ENCODE results near the gene PRR18. TPM values are rescaled to one million over a fixed set of nuclear protein-coding genes. Genes with fewer than 3 reads are reported as not detected.

The PRR18 gene
- total RNA-seq, 1 donor from 2014 or later = 0.60 TPM

GRCh38 chr6:166306378-166307081 lies 1.7 kb downstream of the PRR18 start:
- peak overlapping the region; percentile 60 for H3K4me3 Mint-ChIP-seq (ENCODE audit: low read depth)
- no peaks in the 10 kb centered on the region for H3K9me3 Mint-ChIP-seq (ENCODE audit: low read depth)
- H3K36me3 Mint-ChIP-seq (ENCODE audit: insufficient read depth) = no peaks in the 10 kb centered on the region
- TF ChIP-seq CTCF (IDR thresholded peaks at IDR 0.05; ENCODE audit: unreplicated experiment) = no peak
- H3K27me3 Mint-ChIP-seq = peaks cover 63% of the 10 kb centered on the region
- DNase-seq (ENCODE audit: low spot score, unreplicated experiment) = no peak
- peaks cover 1% of the 10 kb centered on the region for H3K4me1 Mint-ChIP-seq (ENCODE audit: low read depth)
- no peak overlapping the region for H3K27ac Mint-ChIP-seq

DNA sequence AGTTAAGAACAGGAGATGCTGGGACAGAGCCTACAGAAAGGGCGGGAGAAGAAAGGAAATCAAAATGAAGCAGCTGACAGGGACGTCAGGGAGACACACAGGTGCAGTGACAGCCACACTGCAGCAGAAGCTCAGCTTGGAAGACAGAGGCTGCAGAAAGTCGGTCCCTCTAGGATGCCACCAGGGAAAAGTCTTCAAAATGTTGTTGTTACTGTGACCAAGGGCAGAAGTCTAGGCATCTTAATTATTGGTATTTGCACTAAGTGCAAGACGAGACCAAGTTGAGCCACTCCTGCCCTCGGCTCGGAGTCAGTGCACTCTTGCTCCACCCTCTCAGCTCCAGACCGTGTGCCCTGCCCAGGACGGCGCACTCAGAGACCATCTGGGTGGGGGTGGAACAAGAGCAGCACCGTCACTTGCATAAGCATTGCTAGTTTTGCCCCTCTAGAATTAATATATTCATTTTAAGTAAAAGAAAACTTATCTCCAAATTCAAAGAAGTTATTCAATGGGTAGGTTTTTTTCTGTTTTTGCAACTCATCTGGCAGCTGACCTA lies 2.6 kb downstream of the PRR18 start:
- no peaks in the 10 kb centered on the region for H3K9me3 Mint-ChIP-seq (ENCODE audit: low read depth)
- H3K4me3 Mint-ChIP-seq (ENCODE audit: low read depth) = no peak overlapping the region

DNA sequence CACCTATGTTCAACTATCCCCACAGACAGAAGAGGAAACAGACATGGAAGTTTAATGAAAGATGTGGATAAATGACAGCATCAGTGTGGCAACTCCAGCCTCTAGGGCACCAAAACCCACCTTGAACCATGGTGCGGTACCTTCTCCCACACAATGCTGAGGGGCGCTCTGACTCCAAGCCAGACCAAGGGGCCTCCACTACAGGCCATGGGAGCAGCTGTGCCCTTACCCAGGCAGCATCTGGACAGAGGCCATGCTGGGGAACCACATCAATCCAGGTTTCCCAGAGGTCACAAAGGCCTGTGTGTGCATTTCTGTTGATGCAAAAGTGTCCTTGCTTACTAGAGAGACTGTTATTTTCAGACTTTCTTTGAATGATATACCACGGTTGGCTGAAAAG lies 4.1 kb downstream of the PRR18 start:
- peaks cover 47% of the 10 kb centered on the region for H3K27me3 Mint-ChIP-seq
- H3K4me3 Mint-ChIP-seq (ENCODE audit: low read depth) = no peak overlapping the region
- peaks cover 1% of the 10 kb centered on the region for H3K4me1 Mint-ChIP-seq (ENCODE audit: low read depth)

More for the DNA sequence above, 2.6 kb downstream of the PRR18 start:
- DNase-seq (ENCODE audit: low spot score, unreplicated experiment) = no peak
- Mint-ChIP-seq H3K4me1 (ENCODE audit: low read depth) (peaks cover 1% of the 10 kb centered on the region), H3K36me3 (ENCODE audit: insufficient read depth) (no peaks in the 10 kb centered on the region), H3K27ac (no peak overlapping the region), H3K27me3 (peaks cover 59% of the 10 kb centered on the region)
- TF ChIP-seq CTCF (IDR thresholded peaks at IDR 0.05; ENCODE audit: unreplicated experiment) = no peak

DNA sequence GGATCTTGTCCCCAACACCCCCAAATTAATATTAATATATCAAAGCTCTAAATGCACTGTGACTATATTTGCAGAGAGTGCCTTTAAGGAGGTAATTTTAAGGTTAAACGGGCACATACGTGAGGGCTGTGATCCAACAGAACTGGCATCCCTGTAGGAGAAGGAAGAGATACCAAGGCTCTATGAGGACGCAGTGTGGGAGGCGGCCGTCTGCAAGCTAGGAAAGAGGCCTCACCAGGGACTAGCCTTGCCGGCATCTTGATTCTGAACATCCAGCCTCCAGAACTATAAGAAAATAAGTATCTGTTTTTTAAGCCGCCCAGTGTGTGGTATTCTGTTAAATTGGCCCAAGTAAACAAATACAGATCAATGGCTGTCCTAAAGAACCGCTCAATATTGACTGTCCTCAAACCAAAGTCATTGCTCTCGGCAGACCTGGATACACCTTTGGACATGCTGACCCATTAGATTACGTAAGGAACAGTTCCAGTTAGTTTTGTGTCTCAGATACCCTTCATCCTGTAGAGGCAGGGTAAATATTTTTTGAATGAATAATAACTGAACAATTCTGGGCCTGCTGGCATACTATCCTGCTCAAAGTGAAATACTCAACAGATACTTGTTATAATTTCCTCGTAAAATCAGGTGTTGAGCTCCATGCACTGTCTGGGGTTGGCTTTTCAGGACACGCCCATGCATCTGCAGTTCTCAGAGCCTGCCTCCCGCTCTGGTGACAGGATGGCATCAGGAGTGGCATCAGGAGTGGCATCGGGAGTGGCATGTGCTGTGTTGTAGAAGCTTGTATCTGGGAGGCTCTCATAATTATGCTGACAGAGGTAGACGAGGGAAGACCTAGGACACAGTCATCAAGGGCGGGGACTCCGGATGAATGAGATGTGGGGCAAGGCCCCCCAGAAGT lies 6.3 kb downstream of the PRR18 start:
- H3K4me1 Mint-ChIP-seq (ENCODE audit: low read depth) = peaks cover 1% of the 10 kb centered on the region
- H3K27me3 Mint-ChIP-seq = peaks cover 40% of the 10 kb centered on the region
- H3K36me3 Mint-ChIP-seq (ENCODE audit: insufficient read depth) = no peaks in the 10 kb centered on the region
- no peak overlapping the region for H3K4me3 Mint-ChIP-seq (ENCODE audit: low read depth)
- no peak for TF ChIP-seq CTCF (IDR thresholded peaks at IDR 0.05; ENCODE audit: unreplicated experiment)
- no peak for DNase-seq (ENCODE audit: low spot score, unreplicated experiment)
- peaks cover 7% of the 10 kb centered on the region for H3K9me3 Mint-ChIP-seq (ENCODE audit: low read depth)
- no peak overlapping the region for H3K27ac Mint-ChIP-seq

More for the DNA sequence above, 4.1 kb downstream of the PRR18 start:
- no peaks in the 10 kb centered on the region for H3K9me3 Mint-ChIP-seq (ENCODE audit: low read depth)
- no peak for TF ChIP-seq CTCF (IDR thresholded peaks at IDR 0.05; ENCODE audit: unreplicated experiment)
- no peak overlapping the region for H3K27ac Mint-ChIP-seq
- no peaks in the 10 kb centered on the region for H3K36me3 Mint-ChIP-seq (ENCODE audit: insufficient read depth)
- DNase-seq (ENCODE audit: low spot score, unreplicated experiment) = no peak

DNA sequence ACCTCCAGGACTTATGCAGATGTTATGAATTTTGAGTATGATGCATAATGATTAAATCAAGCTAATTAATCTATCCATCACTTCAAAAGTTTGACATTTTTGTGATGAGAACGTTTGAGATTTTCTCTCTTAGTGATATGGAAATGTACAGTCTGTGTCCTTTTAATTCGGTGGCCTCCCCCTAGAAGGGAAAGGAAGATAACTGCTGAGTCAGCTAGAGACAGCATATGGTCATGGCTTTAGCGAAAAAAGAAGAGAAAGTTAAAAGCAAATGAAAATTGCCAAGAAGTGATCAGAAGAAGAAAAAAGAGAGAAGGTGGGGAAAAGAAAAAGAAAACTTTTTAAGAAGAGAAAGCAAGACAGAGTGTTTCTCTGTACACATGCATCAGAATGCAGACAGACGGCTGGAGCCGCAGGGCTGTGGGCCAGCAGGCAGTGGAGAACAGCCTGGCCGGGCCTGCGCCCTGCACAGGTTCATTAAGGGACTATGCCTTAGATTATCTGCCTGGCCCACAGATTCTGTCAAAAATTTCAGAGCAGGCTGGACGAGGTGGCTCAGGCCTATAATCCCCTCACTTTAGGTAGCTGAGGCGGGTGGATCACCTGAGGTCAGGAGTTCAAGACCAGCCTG lies 7.7 kb downstream of the PRR18 start:
- no peaks in the 10 kb centered on the region for H3K4me1 Mint-ChIP-seq (ENCODE audit: low read depth)
- no peak overlapping the region for H3K4me3 Mint-ChIP-seq (ENCODE audit: low read depth)
- H3K27me3 Mint-ChIP-seq = peaks cover 31% of the 10 kb centered on the region
- H3K27ac Mint-ChIP-seq = no peak overlapping the region
- TF ChIP-seq CTCF (IDR thresholded peaks at IDR 0.05; ENCODE audit: unreplicated experiment) = no peak
- no peak for DNase-seq (ENCODE audit: low spot score, unreplicated experiment)
- no peaks in the 10 kb centered on the region for H3K36me3 Mint-ChIP-seq (ENCODE audit: insufficient read depth)
- H3K9me3 Mint-ChIP-seq (ENCODE audit: low read depth) = peaks cover 10% of the 10 kb centered on the region
